PC-9 (cell line): ENCODE results near the gene GABRR2.

Experiments used
- CTCF ChIP-seq: fragments of 200-600 bp; sonication (generic); conservative IDR thresholded peaks from 2 replicates; pipeline ENCODE4 v1.6.1; 2017; ENCODE audit warnings: mixed run types, antibody characterized with exemption, mild to moderate bottlenecking, moderate library complexity
- EZH2 ChIP-seq: fragments of 200-600 bp; sonication (generic); IDR thresholded peaks from 2 replicates; pipeline ENCODE4 v1.8.0; 2017; ENCODE audit warnings: antibody characterized with exemption, low read depth

- no peak for TF ChIP-seq CTCF
- TF ChIP-seq EZH2: no peak
These were observed 99.7 kb downstream of the GABRR2 start for GRCh38 chr6:89215391-89215790.
